Measurements from ENCODE around the gene TAF6L. TPM values are rescaled to one million over a fixed set of nuclear protein-coding genes. Genes with fewer than 3 reads are reported as not detected.

TAF6L gene
- total and polyA plus RNA-seq, 9 of the 15 experiments (the other 6 are each of a cell fraction or from before 2014, with no cell fraction given), result 0.04 to 45.5 (median 20.8) TPM

GRCh38 chr11:62728171-62728988, 42.8 kb upstream of the TAF6L start, which contains the start of gene TTC9C (continued):
- peak; percentile 86 for TF ChIP-seq NKRF (IDR thresholded peaks at IDR 0.05; ENCODE audit: borderline replicate concordance)
- TF ChIP-seq PML (IDR thresholded peaks at IDR 0.05; ENCODE audit: low read length), result 0 out of 2 replicates have a peak, but pooled peaks have one; percentile 15
- TF ChIP-seq WHSC1 (IDR thresholded peaks at IDR 0.05; ENCODE audit: low read length), result no peak
- no peak for TF ChIP-seq CAMTA2 (CRISPR knock-in tag; conservative IDR thresholded peaks at IDR 0.05)
- TF ChIP-seq CBFB (CRISPR knock-in tag; IDR thresholded peaks at IDR 0.05), result no peak
- no peak for TF ChIP-seq THRA (IDR thresholded peaks at IDR 0.05)
- TF ChIP-seq, protein P1, sequence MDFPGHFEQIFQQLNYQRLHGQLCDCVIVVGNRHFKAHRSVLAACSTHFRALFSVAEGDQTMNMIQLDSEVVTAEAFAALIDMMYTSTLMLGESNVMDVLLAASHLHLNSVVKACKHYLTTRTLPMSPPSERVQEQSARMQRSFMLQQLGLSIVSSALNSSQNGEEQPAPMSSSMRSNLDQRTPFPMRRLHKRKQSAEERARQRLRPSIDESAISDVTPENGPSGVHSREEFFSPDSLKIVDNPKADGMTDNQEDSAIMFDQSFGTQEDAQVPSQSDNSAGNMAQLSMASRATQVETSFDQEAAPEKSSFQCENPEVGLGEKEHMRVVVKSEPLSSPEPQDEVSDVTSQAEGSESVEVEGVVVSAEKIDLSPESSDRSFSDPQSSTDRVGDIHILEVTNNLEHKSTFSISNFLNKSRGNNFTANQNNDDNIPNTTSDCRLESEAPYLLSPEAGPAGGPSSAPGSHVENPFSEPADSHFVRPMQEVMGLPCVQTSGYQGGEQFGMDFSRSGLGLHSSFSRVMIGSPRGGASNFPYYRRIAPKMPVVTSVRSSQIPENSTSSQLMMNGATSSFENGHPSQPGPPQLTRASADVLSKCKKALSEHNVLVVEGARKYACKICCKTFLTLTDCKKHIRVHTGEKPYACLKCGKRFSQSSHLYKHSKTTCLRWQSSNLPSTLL (IDR thresholded peaks at IDR 0.05), result no peak
- no peak for TF ChIP-seq RBM34 (IDR thresholded peaks at IDR 0.05; ENCODE audit: borderline replicate concordance, insufficient read depth, low read length)
- TF ChIP-seq DDX20 (tag; IDR thresholded peaks at IDR 0.05; ENCODE audit: low read depth), result no peak
- no peak for TF ChIP-seq POLR2H (tag; IDR thresholded peaks at IDR 0.05; ENCODE audit: low read depth)
- no peak for TF ChIP-seq TRIM28 (IDR thresholded peaks at IDR 0.05)
- no peak for TF ChIP-seq ETS2 (tag; IDR thresholded peaks at IDR 0.05; ENCODE audit: borderline replicate concordance, poor library complexity, severe bottlenecking)
- TF ChIP-seq ZC3H11A (IDR thresholded peaks at IDR 0.05; ENCODE audit: low read depth, low read length), result no peak
- TF ChIP-seq, protein P2, sequence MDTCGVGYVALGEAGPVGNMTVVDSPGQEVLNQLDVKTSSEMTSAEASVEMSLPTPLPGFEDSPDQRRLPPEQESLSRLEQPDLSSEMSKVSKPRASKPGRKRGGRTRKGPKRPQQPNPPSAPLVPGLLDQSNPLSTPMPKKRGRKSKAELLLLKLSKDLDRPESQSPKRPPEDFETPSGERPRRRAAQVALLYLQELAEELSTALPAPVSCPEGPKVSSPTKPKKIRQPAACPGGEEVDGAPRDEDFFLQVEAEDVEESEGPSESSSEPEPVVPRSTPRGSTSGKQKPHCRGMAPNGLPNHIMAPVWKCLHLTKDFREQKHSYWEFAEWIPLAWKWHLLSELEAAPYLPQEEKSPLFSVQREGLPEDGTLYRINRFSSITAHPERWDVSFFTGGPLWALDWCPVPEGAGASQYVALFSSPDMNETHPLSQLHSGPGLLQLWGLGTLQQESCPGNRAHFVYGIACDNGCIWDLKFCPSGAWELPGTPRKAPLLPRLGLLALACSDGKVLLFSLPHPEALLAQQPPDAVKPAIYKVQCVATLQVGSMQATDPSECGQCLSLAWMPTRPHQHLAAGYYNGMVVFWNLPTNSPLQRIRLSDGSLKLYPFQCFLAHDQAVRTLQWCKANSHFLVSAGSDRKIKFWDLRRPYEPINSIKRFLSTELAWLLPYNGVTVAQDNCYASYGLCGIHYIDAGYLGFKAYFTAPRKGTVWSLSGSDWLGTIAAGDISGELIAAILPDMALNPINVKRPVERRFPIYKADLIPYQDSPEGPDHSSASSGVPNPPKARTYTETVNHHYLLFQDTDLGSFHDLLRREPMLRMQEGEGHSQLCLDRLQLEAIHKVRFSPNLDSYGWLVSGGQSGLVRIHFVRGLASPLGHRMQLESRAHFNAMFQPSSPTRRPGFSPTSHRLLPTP (IDR thresholded peaks at IDR 0.05; ENCODE audit: borderline replicate concordance, extremely low read depth, insufficient read length), result no peak
- TF ChIP-seq NCOA2 (IDR thresholded peaks at IDR 0.05; ENCODE audit: partially characterized antibody in 2 of 2), result no peak
- no peak for TF ChIP-seq ZNF134 (CRISPR knock-in tag; conservative IDR thresholded peaks at IDR 0.05)
- no peak for TF ChIP-seq CBX8 (IDR thresholded peaks at IDR 0.05; ENCODE audit: borderline replicate concordance, extremely low read depth, low read depth, low read length, poor library complexity, severe bottlenecking)
- TF ChIP-seq RFX7 (CRISPR knock-in tag; IDR thresholded peaks at IDR 0.05), result no peak
